ENCODE data around the gene ENOX1. TPM values are rescaled to one million over a fixed set of nuclear protein-coding genes. Genes with fewer than 3 reads are reported as not detected.
"Not testable (repeated sequence)": the region's sequence is repeated elsewhere in the genome, so short reads cannot be mapped to it uniquely, and the experiment has no call there.

ENOX1 gene
- total RNA-seq, 1 experiment from 2014 or later: 1.8 TPM

DNA sequence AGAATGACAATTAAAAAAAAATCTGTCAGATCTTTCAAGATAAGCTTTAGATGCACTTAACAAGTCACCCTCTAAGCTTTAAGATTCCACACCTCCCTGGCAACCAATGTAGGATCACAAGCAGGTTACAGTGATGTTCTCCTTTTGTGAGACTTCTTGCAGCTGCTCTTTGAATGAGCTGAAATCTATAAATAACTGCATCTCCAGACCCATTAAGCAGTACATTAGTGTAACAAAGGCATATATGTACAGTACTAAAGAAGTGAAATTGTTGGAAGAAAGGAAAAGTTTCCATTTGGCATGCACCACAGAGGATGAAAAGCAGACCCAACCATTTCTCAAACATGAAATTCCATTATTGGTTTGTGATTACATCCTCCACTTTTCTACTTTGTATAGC lies 364.7 kb downstream of the ENOX1 start:
- H3K4me1 Mint-ChIP-seq (ENCODE audit: insufficient read depth, unreplicated experiment): no peaks in the 10 kb centered on the region
- BruUV-seq (replicated peaks): no TSS peak
- no peak overlapping the region for H3K4me3 Mint-ChIP-seq (ENCODE audit: unreplicated experiment)
- no peak overlapping the region for H3K27ac Mint-ChIP-seq (ENCODE audit: low read depth, unreplicated experiment)
- peaks cover 8% of the 10 kb centered on the region for H3K9me3 Mint-ChIP-seq (ENCODE audit: unreplicated experiment)
- intact Hi-C loops (cut with micrococcal nuclease): no loop called here
- H3K36me3 Mint-ChIP-seq (ENCODE audit: insufficient read depth, unreplicated experiment): no peaks in the 10 kb centered on the region
- POLR2A ChIA-PET: no interaction called here
- H3K27me3 Mint-ChIP-seq (ENCODE audit: insufficient read depth, unreplicated experiment): no peaks in the 10 kb centered on the region
- no peak for DNase-seq (ENCODE audit: unreplicated experiment)
- CTCF ChIA-PET: interaction anchor here (0.6 kb wide), 1 partner anchor 174 kb away, joined by 4 read pairs; no protein-coding TSS in a partner anchor
- TF ChIP-seq, protein P1, sequence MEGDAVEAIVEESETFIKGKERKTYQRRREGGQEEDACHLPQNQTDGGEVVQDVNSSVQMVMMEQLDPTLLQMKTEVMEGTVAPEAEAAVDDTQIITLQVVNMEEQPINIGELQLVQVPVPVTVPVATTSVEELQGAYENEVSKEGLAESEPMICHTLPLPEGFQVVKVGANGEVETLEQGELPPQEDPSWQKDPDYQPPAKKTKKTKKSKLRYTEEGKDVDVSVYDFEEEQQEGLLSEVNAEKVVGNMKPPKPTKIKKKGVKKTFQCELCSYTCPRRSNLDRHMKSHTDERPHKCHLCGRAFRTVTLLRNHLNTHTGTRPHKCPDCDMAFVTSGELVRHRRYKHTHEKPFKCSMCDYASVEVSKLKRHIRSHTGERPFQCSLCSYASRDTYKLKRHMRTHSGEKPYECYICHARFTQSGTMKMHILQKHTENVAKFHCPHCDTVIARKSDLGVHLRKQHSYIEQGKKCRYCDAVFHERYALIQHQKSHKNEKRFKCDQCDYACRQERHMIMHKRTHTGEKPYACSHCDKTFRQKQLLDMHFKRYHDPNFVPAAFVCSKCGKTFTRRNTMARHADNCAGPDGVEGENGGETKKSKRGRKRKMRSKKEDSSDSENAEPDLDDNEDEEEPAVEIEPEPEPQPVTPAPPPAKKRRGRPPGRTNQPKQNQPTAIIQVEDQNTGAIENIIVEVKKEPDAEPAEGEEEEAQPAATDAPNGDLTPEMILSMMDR (IDR thresholded peaks at IDR 0.05; ENCODE audit: unreplicated experiment): no peak

GRCh38 chr13:43416842-43417241 lies 369.9 kb downstream of the ENOX1 start:
- POLR2A ChIA-PET; H3K4me1 Mint-ChIP-seq (ENCODE audit: insufficient read depth, unreplicated experiment); DNase-seq (ENCODE audit: unreplicated experiment); H3K4me3 Mint-ChIP-seq (ENCODE audit: unreplicated experiment); BruUV-seq (replicated peaks); H3K9me3 Mint-ChIP-seq (ENCODE audit: unreplicated experiment); H3K27me3 Mint-ChIP-seq (ENCODE audit: insufficient read depth, unreplicated experiment); H3K27ac Mint-ChIP-seq (ENCODE audit: low read depth, unreplicated experiment); H3K36me3 Mint-ChIP-seq (ENCODE audit: insufficient read depth, unreplicated experiment); intact Hi-C loops (cut with micrococcal nuclease): not testable (repeated sequence)
- CTCF ChIA-PET: interaction anchor here (0.7 kb wide), 1 partner anchor 78 kb away, joined by 3 read pairs; no protein-coding TSS in a partner anchor

DNA sequence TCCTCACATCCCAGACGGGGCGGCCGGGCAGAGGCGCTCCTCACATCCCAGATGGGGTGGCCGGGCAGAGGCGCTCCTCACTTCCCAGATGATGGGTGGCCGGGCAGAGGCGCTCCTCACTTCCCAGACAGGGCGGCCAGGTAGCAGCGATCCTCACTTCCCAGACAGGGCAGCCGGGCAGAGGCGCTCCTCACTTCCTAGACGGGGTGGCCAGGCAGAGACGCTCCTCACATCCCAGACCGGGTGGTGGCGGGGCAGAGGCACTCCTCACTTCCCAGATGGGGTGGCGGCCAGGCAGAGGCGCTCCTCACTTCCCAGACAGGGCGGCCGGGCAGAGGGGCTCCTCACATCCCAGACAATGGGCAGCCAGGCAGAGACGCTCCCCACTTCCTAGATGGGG lies 370.4 kb downstream of the ENOX1 start:
- POLR2A ChIA-PET; BruUV-seq (replicated peaks); CTCF ChIA-PET: not testable (repeated sequence)

DNA sequence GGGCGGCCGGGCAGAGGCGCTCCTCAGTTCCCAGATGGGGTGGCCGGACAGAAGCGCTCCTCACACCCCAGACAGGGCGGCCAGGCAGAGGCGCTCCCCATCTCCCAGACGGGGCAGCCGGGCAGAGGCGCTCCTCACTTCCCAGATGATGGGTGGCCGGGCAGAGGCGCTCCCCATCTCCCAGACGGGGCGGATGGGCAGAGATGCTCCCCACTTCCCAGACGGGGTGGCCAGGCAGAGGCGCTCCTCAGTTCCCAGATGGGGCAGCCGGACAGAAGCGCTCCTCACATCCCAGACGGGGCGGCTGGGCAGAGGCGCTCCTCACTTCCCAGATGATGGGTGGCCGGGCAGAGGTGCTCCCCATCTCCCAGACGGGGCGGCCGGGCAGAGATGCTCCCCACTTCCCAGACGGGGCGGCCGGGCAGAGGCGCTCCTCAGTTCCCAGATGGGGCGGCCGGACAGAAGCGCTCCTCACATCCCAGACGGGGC lies 370.8 kb downstream of the ENOX1 start:
- DNase-seq (ENCODE audit: unreplicated experiment); H3K27me3 Mint-ChIP-seq (ENCODE audit: insufficient read depth, unreplicated experiment); H3K27ac Mint-ChIP-seq (ENCODE audit: low read depth, unreplicated experiment); H3K4me3 Mint-ChIP-seq (ENCODE audit: unreplicated experiment); H3K36me3 Mint-ChIP-seq (ENCODE audit: insufficient read depth, unreplicated experiment); H3K9me3 Mint-ChIP-seq (ENCODE audit: unreplicated experiment); H3K4me1 Mint-ChIP-seq (ENCODE audit: insufficient read depth, unreplicated experiment); POLR2A ChIA-PET; BruUV-seq (replicated peaks); CTCF ChIA-PET; intact Hi-C loops (cut with micrococcal nuclease): not testable (repeated sequence)

More for the DNA sequence above, 370.4 kb downstream of the ENOX1 start:
- H3K27me3 Mint-ChIP-seq (ENCODE audit: insufficient read depth, unreplicated experiment); H3K36me3 Mint-ChIP-seq (ENCODE audit: insufficient read depth, unreplicated experiment); H3K4me3 Mint-ChIP-seq (ENCODE audit: unreplicated experiment); H3K27ac Mint-ChIP-seq (ENCODE audit: low read depth, unreplicated experiment); intact Hi-C loops (cut with micrococcal nuclease); H3K4me1 Mint-ChIP-seq (ENCODE audit: insufficient read depth, unreplicated experiment); H3K9me3 Mint-ChIP-seq (ENCODE audit: unreplicated experiment); DNase-seq (ENCODE audit: unreplicated experiment): not testable (repeated sequence)

- no peak overlapping the region for H3K4me3 Mint-ChIP-seq (ENCODE audit: unreplicated experiment)
- intact Hi-C loops (cut with micrococcal nuclease): no loop called here
- TF ChIP-seq, protein P1 (IDR thresholded peaks at IDR 0.05; ENCODE audit: unreplicated experiment): no peak
- no TSS peak for BruUV-seq (replicated peaks)
- CTCF ChIA-PET: no interaction called here
- no peak overlapping the region for H3K27ac Mint-ChIP-seq (ENCODE audit: low read depth, unreplicated experiment)
- no peak for DNase-seq (ENCODE audit: unreplicated experiment)
- H3K27me3 Mint-ChIP-seq (ENCODE audit: insufficient read depth, unreplicated experiment): no peaks in the 10 kb centered on the region
- POLR2A ChIA-PET: interaction anchor here (0.8 kb wide), 1 partner anchor 10 kb away, joined by 3 read pairs; no protein-coding TSS in a partner anchor
- no peaks in the 10 kb centered on the region for H3K4me1 Mint-ChIP-seq (ENCODE audit: insufficient read depth, unreplicated experiment)
- no peaks in the 10 kb centered on the region for H3K9me3 Mint-ChIP-seq (ENCODE audit: unreplicated experiment)
- no peaks in the 10 kb centered on the region for H3K36me3 Mint-ChIP-seq (ENCODE audit: insufficient read depth, unreplicated experiment)
Observed at GRCh38 chr13:43414111-43414510, 372.7 kb downstream of the ENOX1 start.

Measured in MCF 10A (cell line).